GOT3 (cell line): ENCODE measurements around the gene LEMD1.
"Not testable (repeated sequence)": the region's sequence is repeated elsewhere in the genome, so short reads cannot be mapped to it uniquely, and the experiment has no call there.

Experiments used
- DNase-seq: peaks from one replicate; lab custom pipeline; 2025; ENCODE audit warnings: mixed read lengths; lab: John Stamatoyannopoulos, UW

LEMD1 gene

DNA sequence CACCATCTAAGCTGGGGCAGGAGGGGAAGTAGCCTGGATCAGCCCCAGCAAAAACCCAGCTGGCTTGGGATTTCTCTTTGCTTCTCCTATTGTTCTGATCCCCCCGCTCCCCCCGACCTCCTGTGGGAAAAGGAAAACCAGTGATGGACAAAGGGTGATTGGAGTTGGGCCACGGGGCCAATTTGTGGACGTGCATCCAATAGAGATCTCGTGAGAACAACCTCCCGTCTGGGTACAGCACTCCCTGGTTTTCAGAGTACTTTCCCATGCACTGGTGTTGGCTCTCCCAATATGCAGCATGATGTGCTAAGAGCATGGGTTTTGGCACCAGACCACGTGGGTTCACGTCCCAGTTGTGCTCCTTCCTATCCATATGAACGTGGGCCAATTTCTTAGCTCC is 25.0 kb upstream of the LEMD1 start:
- DNase-seq = no peak

DNA sequence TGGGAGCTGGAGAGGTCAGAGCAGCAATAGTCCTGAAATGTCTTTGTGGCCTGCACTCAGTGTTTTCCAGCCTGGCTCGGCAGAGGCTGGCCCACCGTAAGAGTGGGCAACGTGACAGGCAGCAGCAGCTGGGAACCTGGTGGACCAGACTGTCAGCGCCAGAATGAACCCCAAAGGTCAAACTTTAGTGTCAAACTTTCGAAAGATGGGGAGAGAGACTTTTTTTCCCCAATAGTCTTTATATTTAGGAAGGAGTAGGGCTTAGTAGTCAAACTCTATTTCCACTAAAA is 23.7 kb upstream of the LEMD1 start:
- no peak for DNase-seq

DNA sequence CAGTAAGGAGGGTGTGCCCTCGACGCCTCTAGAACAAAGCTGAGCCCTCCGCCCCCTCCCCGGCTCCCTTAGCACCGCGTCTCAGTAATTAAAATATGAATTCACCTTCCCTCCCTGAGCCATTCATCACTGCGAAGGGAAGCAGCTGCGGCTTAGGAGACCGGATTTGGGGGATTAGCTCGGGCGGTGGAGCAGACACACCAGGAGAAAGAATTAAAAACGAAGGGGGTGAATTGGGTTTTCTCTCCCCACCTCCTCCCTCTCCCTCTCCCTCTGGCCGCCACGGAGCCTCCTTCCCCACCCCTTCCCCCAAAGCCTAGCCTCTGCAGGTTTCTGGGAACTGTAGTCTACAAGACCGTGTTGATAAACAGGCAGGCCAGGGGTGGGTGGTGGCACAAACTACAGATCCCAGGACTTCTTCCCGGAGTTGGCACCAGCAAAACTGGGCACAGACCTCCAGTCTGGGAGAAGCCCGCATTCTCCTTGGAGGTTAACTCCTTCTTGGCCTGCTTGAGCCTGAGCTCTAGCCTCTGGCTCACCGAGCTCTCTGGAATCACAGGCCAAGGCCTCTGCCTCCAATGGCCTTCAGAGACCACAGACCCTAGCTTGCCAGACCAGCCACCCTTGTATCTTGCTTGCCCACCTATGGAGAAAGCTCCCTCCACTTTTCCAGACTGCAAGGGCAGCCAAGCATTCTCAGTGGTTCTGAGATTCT is 23.2 kb upstream of the LEMD1 start:
- DNase-seq = no peak

DNA sequence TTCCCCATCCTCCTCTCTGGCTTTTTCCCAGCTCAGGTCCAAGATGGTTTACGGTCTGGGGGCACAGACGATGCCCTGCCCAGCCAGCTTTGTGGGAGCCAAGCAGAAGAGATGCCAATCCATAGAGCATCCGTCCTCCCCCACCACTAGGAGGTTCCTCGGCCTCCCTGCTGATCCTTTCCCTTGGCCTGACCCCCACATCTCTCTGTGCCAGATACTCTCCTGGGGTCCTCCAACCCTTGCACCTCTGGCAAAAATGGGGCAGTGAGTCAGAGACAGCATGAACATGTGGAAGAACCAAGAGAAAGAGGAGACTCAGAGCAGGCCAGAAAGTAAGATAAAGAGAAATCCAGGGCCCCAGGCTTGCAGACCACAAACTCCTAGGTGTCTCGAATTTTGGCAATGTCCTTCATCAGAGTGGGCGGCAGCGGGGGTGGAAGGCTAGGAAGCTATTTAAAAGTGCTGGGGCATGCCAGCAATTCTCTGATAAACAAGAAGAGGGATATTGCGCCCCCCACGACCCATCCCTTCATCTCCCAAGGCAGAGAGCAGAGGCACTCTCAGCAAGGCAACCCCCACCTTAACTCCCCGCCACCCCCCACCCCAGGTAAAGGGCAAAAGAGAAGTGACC is 22.6 kb upstream of the LEMD1 start:
- no peak for DNase-seq

DNA sequence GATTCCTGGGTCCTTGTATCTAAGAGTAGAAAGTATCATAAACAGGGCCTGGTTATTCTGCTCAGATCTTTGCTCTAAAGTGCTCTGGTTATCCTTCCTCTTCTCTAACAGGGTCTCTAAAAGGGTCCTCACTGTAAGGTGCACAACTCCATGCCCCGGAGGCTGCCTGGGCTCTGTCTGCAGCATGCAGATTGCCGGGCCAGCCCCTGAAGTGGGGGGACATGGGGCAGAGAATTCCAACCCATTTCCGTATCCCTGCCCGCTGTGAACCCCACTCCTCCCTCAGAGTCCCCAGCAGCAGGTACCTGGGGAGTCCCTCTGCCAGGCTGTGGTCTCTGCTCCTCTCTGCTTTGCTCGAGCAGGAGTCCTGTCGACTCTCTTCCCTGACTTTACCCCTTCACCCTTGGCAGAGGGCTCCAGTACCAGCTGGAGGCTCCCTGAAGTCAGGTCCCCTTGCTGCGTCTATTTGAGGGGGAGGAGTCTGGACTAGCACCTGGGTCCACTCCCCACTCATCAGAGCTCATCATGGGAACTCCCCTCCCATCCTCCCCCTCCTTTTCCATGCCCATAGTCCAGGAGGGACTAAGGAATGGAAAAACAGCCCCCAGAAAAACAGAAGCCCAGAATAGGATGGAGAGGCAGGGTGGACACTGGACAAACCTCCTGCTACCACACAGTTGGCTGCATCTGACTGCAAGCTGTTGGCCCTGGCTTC is 21.9 kb upstream of the LEMD1 start:
- DNase-seq = no peak

DNA sequence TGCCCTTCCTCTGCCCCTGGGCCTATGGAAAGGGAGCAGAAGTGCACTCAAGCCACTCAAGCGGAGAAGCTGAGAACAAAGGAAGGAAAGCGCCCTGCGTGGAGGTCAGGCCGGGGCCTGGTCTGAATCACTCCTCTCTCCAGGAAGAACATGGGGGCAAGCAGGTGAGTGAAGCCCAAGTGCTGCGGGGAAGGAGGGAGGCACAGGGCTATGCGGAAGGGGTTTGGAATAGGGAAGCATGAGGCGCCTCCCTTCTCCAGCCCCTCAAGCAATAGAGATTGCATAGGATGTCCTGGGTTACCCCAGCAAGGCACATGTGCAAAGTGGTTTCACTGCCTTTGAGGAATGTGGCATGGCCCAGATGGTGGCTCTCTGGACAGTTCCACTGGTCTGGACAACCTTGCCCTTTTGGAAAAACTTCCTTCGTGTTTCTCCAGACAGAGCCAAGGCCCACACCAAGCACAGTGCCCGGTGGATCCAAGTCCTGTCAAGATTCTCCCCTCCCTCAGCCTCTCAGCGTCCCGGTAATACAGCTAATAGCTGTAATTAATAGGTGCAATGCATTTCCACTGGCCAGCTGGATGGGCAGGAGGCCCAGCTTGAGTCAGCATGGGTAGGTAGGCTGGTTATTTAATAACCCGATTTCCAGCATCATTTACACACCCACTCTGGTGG is 20.3 kb upstream of the LEMD1 start:
- DNase-seq = no peak

DNA sequence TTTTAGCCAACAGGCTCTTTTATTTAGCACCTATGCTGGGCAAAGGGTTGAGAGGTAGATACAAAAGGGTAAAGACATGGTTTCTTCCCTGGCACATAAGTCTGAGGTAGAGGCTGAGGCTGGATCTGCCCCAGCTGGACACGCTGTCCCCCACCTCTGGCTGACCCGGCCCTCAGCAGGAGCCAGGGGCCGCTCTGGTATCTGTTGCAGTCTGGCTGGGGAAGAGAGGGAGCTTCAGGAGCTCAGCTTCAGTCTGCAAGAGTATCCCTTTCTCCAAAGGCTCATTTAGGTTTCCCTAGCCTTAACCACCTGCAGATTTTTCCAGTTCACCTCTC is 19.8 kb upstream of the LEMD1 start:
- no peak for DNase-seq

DNA sequence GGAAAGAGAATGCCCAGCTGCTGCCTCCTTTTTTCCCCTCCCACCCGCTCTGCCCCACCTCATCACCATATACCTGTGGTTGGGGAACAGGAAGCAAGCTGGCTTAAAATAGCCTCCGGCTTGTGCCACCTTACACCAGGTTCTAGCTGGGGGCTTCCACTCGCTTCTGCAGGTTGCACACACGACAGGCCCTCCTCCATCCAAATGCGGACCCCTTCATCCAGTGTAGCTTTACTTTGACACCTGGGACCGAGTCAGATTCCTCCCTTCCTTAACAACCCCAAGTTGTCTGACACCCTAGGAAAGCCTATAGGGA is 19.4 kb upstream of the LEMD1 start:
- no peak for DNase-seq

DNA sequence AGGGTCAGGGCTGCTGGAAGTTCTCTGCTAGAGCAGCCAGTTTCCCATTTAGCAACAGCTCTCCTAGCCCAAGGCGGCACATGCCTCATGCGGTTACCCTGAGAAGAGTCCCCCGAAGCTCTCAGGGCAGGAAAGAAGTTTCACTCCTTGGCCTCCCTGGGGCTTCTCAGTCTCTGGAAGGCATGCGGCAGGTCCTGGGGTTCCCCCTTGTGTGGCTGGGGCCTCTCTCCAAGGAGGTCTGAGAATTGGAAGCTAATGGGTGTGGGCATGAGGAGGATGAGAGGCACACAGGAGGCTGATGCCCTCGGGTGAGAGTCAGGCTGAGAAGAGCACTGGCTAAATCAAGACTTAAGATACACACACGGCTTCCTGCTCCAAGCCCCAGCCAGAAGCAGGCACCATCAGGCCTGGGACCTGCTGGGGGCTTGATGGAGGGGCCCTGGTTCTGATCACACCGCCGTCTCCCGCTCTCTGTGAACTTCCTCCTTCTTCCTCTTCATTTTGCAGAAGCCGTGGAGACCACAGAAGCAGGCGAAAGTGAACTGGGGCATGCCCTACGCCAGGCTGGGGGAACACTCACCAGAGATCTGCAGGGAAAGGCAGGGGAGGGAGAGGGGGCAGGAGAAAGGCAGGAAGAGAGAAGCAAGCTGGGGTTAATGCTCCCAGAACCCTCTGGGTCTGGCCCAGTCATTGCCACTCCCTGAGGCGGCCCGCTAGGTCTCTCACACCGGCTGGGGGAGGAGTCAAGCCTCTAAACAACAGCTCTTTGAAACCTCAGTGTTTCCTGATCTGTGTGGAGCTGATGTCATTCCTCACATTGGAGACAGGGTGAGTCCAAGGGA is 18.8 kb upstream of the LEMD1 start:
- no peak for DNase-seq

DNA sequence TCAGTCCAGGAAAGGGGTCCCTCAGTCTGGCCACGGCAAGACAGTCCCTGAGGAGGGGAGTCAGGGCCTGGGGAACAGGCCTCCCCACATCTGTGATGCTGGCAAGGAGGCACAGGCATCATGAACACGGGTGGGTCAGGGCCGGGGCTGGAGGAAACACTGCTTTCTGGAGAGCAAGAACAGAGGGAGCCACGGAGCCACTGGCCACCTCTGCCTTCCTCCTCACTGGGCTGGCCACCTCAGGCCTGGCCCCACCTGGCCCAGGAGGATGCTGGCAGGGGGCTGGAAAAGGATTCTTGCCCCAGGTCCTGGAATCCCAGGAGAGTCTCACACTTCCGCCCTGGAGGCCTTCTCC is 18.2 kb upstream of the LEMD1 start:
- DNase-seq = no peak

DNA sequence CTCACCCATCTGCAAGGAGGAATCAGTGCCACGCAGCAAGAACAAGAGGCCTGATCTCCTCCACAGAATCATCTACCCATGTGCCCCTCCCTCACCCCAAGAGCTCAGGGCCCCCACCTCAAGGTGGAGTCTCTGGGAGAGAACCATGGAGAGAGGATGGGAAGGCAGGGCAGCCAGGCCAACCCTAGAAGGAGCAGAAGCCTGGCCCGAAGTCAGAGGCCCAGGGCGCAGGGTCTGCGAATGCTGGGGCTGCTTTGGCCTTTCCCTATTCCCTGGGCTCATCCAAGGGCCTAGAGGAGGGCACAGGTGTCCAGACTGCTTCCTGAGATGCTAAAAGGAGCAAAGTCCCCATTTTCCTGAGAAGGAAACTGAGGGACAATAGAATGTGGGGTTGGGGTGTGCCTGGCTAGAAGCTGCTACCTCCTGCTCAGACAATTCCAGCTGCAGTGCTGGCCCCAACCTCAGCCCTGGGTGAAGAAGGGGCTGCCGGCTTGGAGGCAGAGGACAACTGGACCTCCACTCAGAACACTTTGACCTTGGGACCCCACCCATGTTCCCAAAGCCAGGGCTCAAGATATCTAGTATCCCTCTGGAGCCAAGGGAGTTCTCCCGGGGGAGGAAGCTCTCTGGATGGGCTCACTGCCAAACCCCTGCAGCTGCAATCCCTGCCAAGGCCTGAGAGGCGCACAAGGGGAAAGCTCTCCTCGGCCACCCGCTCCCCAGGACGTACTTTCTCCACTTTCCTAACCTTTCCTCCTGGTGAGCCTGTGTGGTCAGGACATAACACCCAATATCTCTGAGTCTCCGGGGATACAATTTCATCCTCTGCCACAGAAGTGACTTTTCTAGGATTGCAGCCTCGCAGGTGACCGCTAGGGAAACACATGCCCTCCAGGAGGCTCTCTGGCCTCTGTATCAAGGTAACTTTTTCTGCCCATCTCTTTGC is 16.6 kb upstream of the LEMD1 start:
- DNase-seq = peak; percentile 20

DNA sequence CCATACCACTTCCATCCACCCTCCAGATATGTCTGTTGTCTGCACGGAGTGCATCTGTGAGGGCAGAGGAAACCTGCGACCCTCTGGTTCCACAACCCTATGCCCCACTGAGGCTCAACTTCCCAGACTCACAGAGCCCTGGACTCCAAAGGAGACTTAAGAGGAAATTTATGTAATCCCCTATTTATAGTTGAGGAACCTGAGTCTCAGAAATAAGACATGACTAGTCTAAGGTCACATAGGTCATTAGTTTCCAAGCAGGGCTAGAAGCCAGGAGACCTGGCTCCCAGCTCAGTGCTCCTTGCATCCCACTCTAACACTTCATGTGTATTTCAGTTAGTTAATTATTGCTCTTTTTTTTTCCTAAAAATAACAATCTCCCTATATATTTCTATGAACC is 15.7 kb upstream of the LEMD1 start:
- DNase-seq = no peak

DNA sequence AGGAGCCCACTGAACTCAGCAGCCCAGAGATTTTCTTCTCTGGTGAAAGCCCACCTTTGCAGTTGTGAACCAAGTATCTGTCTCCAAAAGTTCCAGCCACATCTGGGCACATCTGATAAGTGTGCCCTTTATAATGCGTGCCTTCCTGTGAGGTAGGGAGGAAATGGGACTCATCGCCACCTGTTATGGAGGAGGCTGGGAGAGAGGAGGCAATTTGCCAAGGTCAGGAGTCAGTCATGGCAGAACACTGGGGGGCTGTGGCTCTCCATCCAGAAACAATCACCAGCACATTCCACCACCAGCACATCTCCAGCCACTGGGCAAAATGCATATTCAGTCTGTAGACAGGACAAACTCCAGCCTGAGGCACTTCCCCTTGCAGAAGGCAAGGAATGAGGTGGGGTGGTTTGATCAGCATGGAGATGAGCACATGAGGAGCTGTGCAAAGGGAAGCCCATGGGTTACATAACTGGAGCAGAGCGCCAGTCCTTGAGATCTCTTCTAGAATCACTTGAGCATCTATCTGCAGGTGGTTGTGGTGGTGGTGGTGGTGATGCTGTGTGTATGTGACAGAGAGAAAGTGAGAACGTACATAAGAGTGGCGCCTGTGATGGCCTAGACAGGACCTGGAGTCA is 15.0 kb upstream of the LEMD1 start:
- DNase-seq = no peak

DNA sequence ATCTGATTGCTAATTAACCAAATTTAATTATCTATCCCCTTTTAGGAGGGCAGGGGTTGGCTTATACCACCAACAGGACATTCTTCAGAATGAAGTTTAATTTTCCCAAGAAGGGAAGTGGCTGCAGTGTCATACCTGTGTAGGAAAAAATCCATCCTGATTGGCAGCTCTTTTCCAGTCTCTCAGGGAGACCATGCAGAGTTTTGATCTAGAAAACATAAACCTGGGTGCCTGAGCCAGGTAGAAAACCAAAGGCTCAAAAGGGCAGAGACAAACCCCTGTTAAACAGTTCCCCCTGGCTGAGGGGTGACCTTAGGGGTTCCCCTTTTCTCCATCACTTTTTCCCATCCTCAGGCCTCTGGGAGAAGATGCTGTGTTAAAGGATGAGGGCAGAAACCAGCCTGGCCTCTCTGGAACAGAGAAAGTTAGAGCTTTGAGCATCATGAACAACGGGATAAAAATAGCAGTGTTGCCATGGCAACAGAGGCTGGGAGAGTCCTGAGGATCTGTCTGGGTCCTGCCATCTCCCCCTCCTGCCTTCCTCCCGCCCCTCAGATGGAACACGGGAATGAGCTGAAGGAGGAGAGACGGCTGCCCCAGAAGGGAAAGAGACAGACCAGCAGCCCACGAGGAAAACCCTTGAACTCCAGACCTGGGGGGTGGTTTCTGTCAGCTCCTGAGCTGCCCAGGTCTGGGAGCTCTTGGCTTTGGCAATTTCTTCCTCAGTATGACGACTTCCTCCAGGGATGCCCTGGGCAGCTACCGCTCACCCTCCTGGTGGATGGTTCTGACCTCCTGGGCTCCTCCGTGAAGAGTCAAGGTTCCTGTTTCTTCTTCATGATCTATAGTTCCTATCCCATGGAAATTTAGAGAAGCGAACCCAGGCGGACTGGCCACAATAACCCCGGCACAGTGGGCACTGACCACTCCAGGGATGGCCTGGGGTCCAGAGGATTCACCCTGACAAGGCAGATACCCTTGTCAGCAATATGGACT is 14.0 kb upstream of the LEMD1 start:
- DNase-seq = no peak

DNA sequence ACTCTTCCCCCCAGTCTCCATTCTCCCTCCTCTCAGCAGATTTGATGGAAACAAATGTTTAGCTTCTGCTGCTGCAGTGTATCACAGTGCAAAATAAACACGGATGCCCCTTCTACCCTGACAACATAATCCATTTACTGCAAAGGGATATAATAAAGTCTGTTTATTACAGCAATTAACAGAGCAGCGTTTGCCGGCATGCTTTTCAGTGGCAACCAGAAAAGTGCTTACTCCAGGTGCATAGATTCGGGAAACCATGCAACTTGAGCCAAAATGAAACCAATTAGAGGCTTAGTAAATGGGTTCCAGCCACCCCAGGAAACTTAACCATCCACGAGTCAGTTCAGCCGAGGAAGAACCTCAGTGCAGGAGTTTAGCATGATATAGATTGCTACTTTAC is 12.9 kb upstream of the LEMD1 start:
- no peak for DNase-seq

DNA sequence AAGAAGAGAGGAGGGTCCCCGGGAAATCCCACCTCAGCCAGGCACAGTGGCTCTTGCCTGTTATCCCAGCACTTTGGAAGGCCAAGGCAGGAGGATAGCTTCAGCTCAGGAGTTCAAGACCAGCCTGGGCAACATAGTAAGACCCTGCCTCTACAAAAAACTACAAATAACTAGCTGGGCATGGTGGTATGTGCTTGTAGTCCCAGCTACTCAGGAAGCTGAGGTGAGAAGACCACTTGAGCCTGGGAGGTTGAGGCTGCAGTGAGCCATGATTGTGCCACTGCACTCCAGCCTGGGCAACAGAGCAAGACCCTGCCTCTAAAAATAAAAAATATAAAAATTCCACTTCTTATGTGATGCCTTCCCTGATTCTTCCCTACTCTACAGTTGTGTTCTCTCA is 10.8 kb upstream of the LEMD1 start:
- not testable (repeated sequence) for DNase-seq

DNA sequence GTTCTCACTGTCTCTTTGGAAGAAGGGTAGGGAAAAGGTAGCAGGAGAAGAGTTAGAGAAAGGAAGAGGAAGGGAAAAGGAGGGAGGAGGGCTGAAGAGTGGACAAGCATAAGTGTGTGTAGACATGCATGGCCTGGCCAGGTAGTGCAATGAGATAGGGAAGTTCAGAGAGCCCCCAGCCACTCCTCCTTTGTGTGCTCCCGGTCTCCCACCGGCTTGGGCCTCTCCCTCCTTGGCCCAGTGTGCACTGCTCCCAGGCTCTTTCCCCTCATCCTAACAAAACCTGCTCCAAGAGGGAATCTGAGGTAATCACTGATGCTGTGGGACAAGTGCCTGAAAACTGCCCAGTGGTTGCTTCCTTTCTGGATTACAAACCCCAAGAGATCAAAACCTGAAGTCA is 10.3 kb upstream of the LEMD1 start:
- no peak for DNase-seq

DNA sequence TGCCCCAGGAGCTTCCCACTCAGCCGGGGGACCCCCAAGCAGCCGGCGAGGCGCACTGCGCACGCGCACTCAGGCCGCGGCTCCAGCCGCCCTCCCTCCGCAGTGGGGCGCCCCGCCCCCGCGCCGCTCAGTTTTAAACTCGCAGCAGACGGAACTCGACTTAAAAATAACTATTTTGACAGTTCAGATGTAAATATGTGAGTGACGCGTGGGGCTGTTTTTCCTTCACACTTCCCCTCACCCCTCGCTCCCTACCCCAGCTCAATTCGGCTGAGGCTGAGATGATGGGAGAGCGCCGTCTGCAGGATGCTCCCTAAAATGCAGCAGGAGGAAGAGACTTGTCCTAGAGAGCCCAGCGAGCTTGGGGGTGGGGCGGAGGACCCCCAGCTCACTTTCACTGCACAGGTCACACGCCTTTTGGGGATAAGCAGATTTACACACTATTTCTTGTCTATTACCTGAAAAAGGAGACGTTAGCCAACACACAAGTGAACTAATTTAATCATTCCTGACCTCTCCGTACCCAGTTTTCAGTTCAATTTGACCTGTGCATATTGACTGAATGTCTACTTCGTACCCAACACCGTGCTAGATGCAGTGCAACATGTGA is 8.9 kb upstream of the LEMD1 start:
- DNase-seq = no peak
